HepG2 (cell line): ENCODE data around the gene STK32A. TPM values are rescaled to one million over a fixed set of nuclear protein-coding genes. Genes with fewer than 3 reads are reported as not detected.

ENCODE experiments used
- ATAC-seq: fragments of 200-7000 bp; cut with Tn5 transposase; 3 replicates; pipeline ENCODE4 v1.9.1; 2020; ENCODE audit warnings: mild to moderate bottlenecking, moderate library complexity
- BruUV-seq: library from RNA; stranded (reverse); fragments of 400-500 nt; replicated peaks from 2 replicates; lab custom pipeline; 2021; lab: Mats Ljungman, UMichigan
- CTCF ChIA-PET: fragments of 300-600 bp; formaldehyde crosslinking; extraction: SDS; loops from one replicate; lab custom pipeline; 2021; ENCODE audit warnings: low total read pairs, inconsistent platforms, low intra/inter-chr PET ratio; lab: Yijun Ruan, JAX
- POLR2A ChIA-PET: fragments of 350-600 bp; sonication (Branson Sonifier 250); formaldehyde crosslinking; loops from one replicate; lab custom pipeline; 2020; ENCODE audit warnings: antibody characterized with exemption, inconsistent platforms; lab: Yijun Ruan, JAX
- DNase-seq: peaks from one replicate; pipeline ENCODE4 v3.0.0-alpha.2; 2015; ENCODE audit warnings: low spot score
- FAIRE-seq: peaks from 3 replicates; lab custom pipeline; 2011; peaks lifted over from hg19 to GRCh38; lab: Jason Lieb, UNC
- H2AFZ ChIP-seq: one replicate; pipeline ENCODE4 v1.6.1; 2011; ENCODE audit warnings: low read length, inconsistent platforms
- H3K27ac ChIP-seq: fragments of 300-600 bp; 3 replicates; pipeline ENCODE4 v1.8.0; 2011; ENCODE audit warnings: mixed run types, mild to moderate bottlenecking, mixed read lengths, low read length, inconsistent platforms; ENCODE audit not compliant: insufficient read depth; ENCODE audit errors: extremely low read length
- H3K27me3 ChIP-seq, 2 experiments: fragments of 200-600 bp in 1 of 2; 2 replicates in 1 of 2; 3 replicates in 1 of 2; pipeline versions ENCODE4 v1.6.0 to v1.8.0; 2011; ENCODE audit warnings: low read length in 2 of 2, mild to moderate bottlenecking in 2 of 2, moderate library complexity in 2 of 2, inconsistent platforms in 1 of 2; ENCODE audit not compliant: insufficient read depth in 2 of 2, control insufficient read depth in 1 of 2
- H3K36me3 ChIP-seq, 2 experiments: fragments of 200-600 bp in 1 of 2; replicated peaks in 1 of 2; 2 replicates in 1 of 2; 3 replicates in 1 of 2; pipeline versions ENCODE4 v1.5.1 to v1.8.0; 2011; ENCODE audit warnings: low read length in 2 of 2, inconsistent platforms in 1 of 2; ENCODE audit not compliant: insufficient read depth in 2 of 2, control insufficient read depth in 1 of 2
- H3K4me1 ChIP-seq: 2 replicates; pipeline ENCODE4 v1.5.1; 2012; ENCODE audit warnings: low read length, inconsistent platforms; ENCODE audit not compliant: insufficient read depth
- H3K4me2 ChIP-seq: 2 replicates; pipeline ENCODE4 v1.6.0; 2011; ENCODE audit warnings: low read depth, low read length, inconsistent platforms
- H3K4me3 ChIP-seq, 3 experiments: fragments of 200-600 bp in 1 of 3; sonication (generic), shearing (Covaris generic) in 1 of 3; replicated peaks in 1 of 3; 2 replicates each; pipeline ENCODE4 v1.5.1; 2011 to 2016; ENCODE audit warnings: low read length in 3 of 3, inconsistent platforms in 2 of 3, low read depth in 2 of 3, mild to moderate bottlenecking in 2 of 3, control low read depth in 1 of 3, mixed read lengths in 1 of 3; ENCODE audit not compliant: insufficient read depth in 1 of 3
- H3K79me2 ChIP-seq: one replicate; pipeline ENCODE4 v1.6.1; 2011; ENCODE audit warnings: low read length, inconsistent platforms; ENCODE audit not compliant: insufficient read depth
- H3K9ac ChIP-seq: 2 replicates; pipeline ENCODE4 v1.6.0; 2011; ENCODE audit warnings: mild to moderate bottlenecking, low read depth, low read length, inconsistent platforms; ENCODE audit not compliant: insufficient read depth
- H3K9me3 ChIP-seq: 2 replicates; pipeline ENCODE4 v1.5.1; 2012; ENCODE audit warnings: mild to moderate bottlenecking, low read length
- H4K20me1 ChIP-seq: 2 replicates; pipeline ENCODE4 v1.6.0; 2011; ENCODE audit warnings: inconsistent platforms, mild to moderate bottlenecking, low read length, moderate library complexity; ENCODE audit not compliant: insufficient read depth
- CC2D1A ChIP-seq: sonication (generic); formaldehyde crosslinking; IDR thresholded peaks from 2 replicates; pipeline ENCODE4 v1.8.1; 2023; ENCODE audit warnings: mild to moderate bottlenecking, missing genetic modification reagents
- CTCF ChIP-seq: sonication (generic); formaldehyde crosslinking; IDR thresholded peaks from 2 replicates; pipeline ENCODE4 v1.5.0; 2020; ENCODE audit warnings: mild to moderate bottlenecking, missing genetic modification reagents, moderate library complexity
- ELK4 ChIP-seq: sonication (generic); formaldehyde crosslinking; IDR thresholded peaks from 2 replicates; pipeline ENCODE4 v1.9.0; 2021; ENCODE audit warnings: missing genetic modification reagents, borderline replicate concordance
- FOXA3 ChIP-seq: IDR thresholded peaks from 2 replicates; pipeline ENCODE4 v1.6.1; 2016; ENCODE audit warnings: missing genetic modification reagents, missing compliant biosample characterization
- GPBP1L1 ChIP-seq: sonication (generic); formaldehyde crosslinking; IDR thresholded peaks from 2 replicates; pipeline ENCODE4 v1.5.0; 2020; ENCODE audit warnings: mild to moderate bottlenecking, missing genetic modification reagents
- ISL2 ChIP-seq: sonication (generic); formaldehyde crosslinking; IDR thresholded peaks from 2 replicates; pipeline ENCODE4 v1.5.0; 2020; ENCODE audit warnings: missing genetic modification reagents
- PPARG ChIP-seq: conservative IDR thresholded peaks from 2 replicates; pipeline ENCODE4 v1.6.1; 2016; ENCODE audit warnings: missing biosample characterization, missing genetic modification reagents
- RXRA ChIP-seq: sonication (generic); formaldehyde crosslinking; IDR thresholded peaks from 2 replicates; pipeline ENCODE4 v1.5.1; 2020; ENCODE audit warnings: missing genetic modification reagents
- ZBTB7B ChIP-seq: sonication (generic); formaldehyde crosslinking; IDR thresholded peaks from 2 replicates; pipeline ENCODE4 v1.4.0; 2020; ENCODE audit warnings: missing genetic modification reagents
- ZC3H13 ChIP-seq: sonication (generic); formaldehyde crosslinking; IDR thresholded peaks from 2 replicates; pipeline ENCODE4 v1.8.1; 2023; ENCODE audit warnings: mild to moderate bottlenecking, missing genetic modification reagents, moderate library complexity
- ZEB1 ChIP-seq: IDR thresholded peaks from 2 replicates; pipeline ENCODE4 v1.6.1; 2012; ENCODE audit warnings: mild to moderate bottlenecking, low read depth, inconsistent platforms; ENCODE audit not compliant: insufficient replicate concordance
- ZNF451 ChIP-seq: sonication (generic); formaldehyde crosslinking; IDR thresholded peaks from 2 replicates; pipeline ENCODE4 v1.5.0; 2020; ENCODE audit warnings: mild to moderate bottlenecking, missing genetic modification reagents
- ZNF678 ChIP-seq: sonication (generic); formaldehyde crosslinking; IDR thresholded peaks from 2 replicates; pipeline ENCODE4 v1.4.0; 2020; ENCODE audit warnings: mild to moderate bottlenecking, missing genetic modification reagents
- ZNF775 ChIP-seq: sonication (generic); formaldehyde crosslinking; IDR thresholded peaks from 2 replicates; pipeline ENCODE4 v1.4.0; 2020; ENCODE audit warnings: missing genetic modification reagents, mild to moderate bottlenecking, moderate library complexity, borderline replicate concordance
- WGBS: methylation state at CpG from one replicate; pipeline ENCODE4 v1.1.6; 2017; ENCODE audit warnings: low lambda C conversion rate; 5-methylcytosine and 5-hydroxymethylcytosine counted together
- in situ Hi-C: cut with HindIII; loops from 2 replicates; pipeline ENCODE4 v1.10.0; 2017; ENCODE audit warnings: low pct_unique_long_range_greater_than_20kb; ENCODE audit not compliant: extremely low pct_ligation_motif_present
- intact Hi-C: fragments of 100-400 bp; cut with micrococcal nuclease; formaldehyde crosslinking; loops from one replicate; pipeline ENCODE4 v1.10.0; 2022; ENCODE audit not compliant: unreplicated experiment
- polyA plus RNA-seq, 8 experiments: library from polyadenylated mRNA; depleted of rRNA in 3 of 8; stranded (reverse) in 7 of 8; unstranded in 1 of 8; fragments of >200 nt; fragmentation: Illumina TruSeq in 4 of 8; extraction: Trizol in 4 of 8; gene quantifications; 2 replicates each; pipeline versions ENCODE4 v1.2.1 to v1.2.3, GENCODE V29; 2011 to 2016; ENCODE audit warnings: low read depth in 4 of 8, missing spikeins in 1 of 8, mixed read lengths in 1 of 8; ENCODE audit not compliant: insufficient read depth in 1 of 8
- total RNA-seq, 5 experiments: library from RNA; depleted of rRNA; stranded (reverse); fragments of >200 nt; fragmentation: Illumina TruSeq; extraction: Trizol; gene quantifications; 2 replicates each; pipeline ENCODE4 v1.2.3, GENCODE V29; 2016; ENCODE audit warnings: low read depth in 1 of 5
- TF ChIP-seq, protein P1 (sequence below): sonication (generic); formaldehyde crosslinking; IDR thresholded peaks from 2 replicates; pipeline ENCODE4 v1.5.0; 2020; ENCODE audit warnings: missing genetic modification reagents

Gene STK32A
- total and polyA plus RNA-seq, 2 of the 13 experiments (the other 11 are each of a cell fraction or from before 2014, with no cell fraction given), result not detected

- BruUV-seq, result no TSS peak
- Histone ChIP-seq H3K27me3 (no peaks in the 10 kb centered on the region), H3K36me3 (no peaks in the 10 kb centered on the region), H4K20me1 (no peaks in the 10 kb centered on the region), H3K27ac (no peak overlapping the region), H3K4me3 (no peak overlapping the region), H3K79me2 (no peaks in the 10 kb centered on the region), H3K9me3 (no peaks in the 10 kb centered on the region), H3K4me2 (no peak overlapping the region), H3K9ac (no peak overlapping the region), H2AFZ (no peak overlapping the region), H3K4me1 (no peaks in the 10 kb centered on the region)
- in situ Hi-C loops, result no loop called here
- TF ChIP-seq CTCF (CRISPR knock-in tag) (0 out of 2 replicates have a peak, but pooled peaks have one; percentile 17), ZC3H13 (CRISPR knock-in tag) (no peak)
- ChIA-PET CTCF (no interaction called here), POLR2A (no interaction called here)
- ATAC-seq, result no peak
- WGBS, result 0% methylated on average over 1 of the region's 4 CpGs
- no peak for FAIRE-seq
- no peak for DNase-seq
- intact Hi-C loops, result no loop called here
These were observed 104.5 kb downstream of the STK32A start for GRCh38 chr5:147339313-147339712.

DNA sequence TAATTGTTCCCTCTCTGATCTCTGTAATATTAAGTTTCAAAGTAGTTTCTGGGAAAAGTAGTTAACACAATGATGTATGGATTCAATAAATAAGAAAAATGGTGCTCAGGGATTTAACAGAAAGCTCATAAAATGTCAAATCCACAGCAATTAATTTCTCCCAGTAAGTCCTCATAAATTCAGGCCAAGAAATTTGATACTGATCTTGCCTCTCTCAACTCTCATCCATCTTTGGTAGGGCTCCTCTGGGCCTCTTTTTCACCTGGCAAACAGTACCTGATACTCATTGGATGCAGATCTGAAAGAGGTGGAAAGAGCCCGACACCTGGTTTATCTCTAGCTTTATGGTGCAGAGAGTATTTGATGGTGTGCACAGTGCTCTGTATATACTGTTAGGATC is 106.1 kb downstream of the STK32A start:
- POLR2A ChIA-PET, result no interaction called here
- ATAC-seq, result no peak
- TF ChIP-seq ELK4 (CRISPR knock-in tag) (no peak), PPARG (no peak), RXRA (CRISPR knock-in tag) (no peak), FOXA3 (no peak), CC2D1A (CRISPR knock-in tag) (no peak), ZBTB7B (no peak), ZNF678 (no peak), ISL2 (CRISPR knock-in tag) (no peak), GPBP1L1 (CRISPR knock-in tag) (no peak), ZEB1 (no peak), ZNF775 (CRISPR knock-in tag) (no peak), ZNF451 (CRISPR knock-in tag) (no peak)
- TF ChIP-seq, protein P1, sequence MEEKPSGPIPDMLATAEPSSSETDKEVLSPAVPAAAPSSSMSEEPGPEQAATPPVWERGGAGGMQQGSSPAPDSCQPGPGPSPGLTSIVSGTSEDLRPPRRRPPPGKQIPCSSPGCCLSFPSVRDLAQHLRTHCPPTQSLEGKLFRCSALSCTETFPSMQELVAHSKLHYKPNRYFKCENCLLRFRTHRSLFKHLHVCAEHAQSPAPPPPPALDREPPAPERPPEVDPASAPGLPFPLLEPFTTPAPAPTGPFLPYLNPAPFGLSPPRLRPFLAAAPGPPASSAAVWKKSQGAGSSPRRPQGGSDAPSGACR (CRISPR knock-in tag), result no peak

More for the DNA sequence above, 106.1 kb downstream of the STK32A start:
- CTCF ChIA-PET, result no interaction called here
- Histone ChIP-seq H3K79me2 (no peaks in the 10 kb centered on the region), H3K27ac (no peak overlapping the region), H3K4me2 (no peak overlapping the region), H3K4me3 (no peak overlapping the region), H3K36me3 (no peaks in the 10 kb centered on the region), H3K4me1 (no peaks in the 10 kb centered on the region), H3K9ac (no peak overlapping the region), H3K9me3 (no peaks in the 10 kb centered on the region), H4K20me1 (no peaks in the 10 kb centered on the region), H3K27me3 (no peaks in the 10 kb centered on the region), H2AFZ (no peak overlapping the region)
- DNase-seq (no peak), FAIRE-seq (no peak)
- no TSS peak for BruUV-seq
- in situ Hi-C loops (no loop called here), intact Hi-C loops (no loop called here)
- WGBS, result 0% methylated on average over 1 of the region's 1 CpG
